H1 (cell line): Measurements from ENCODE around the gene P2RX1.

Experiments used
- BACH1 ChIP-seq: IDR thresholded peaks from 2 replicates; pipeline ENCODE4 v1.6.1; 2012; ENCODE audit warnings: low read length, improper control_type of control experiment
- BRCA1 ChIP-seq: IDR thresholded peaks from 2 replicates; pipeline ENCODE4 v1.6.1; 2012; ENCODE audit warnings: low read depth, low read length, improper control_type of control experiment
- CEBPB ChIP-seq: IDR thresholded peaks from 2 replicates; pipeline ENCODE4 v1.6.1; 2012; ENCODE audit warnings: low read depth, low read length
- CHD7 ChIP-seq: fragments of 300-600 bp; sonication (generic); IDR thresholded peaks from 2 replicates; pipeline ENCODE4 v1.7.1; 2012; ENCODE audit warnings: low read length, moderate library complexity, mild to moderate bottlenecking, inconsistent platforms; ENCODE audit not compliant: insufficient replicate concordance
- CTCF ChIP-seq, 3 experiments: IDR thresholded peaks; 1 replicate in 2 of 3; 2 replicates in 1 of 3; pipeline versions ENCODE4 v1.5.1 to v1.6.1; 2011; ENCODE audit warnings: low read length in 3 of 3, mild to moderate bottlenecking in 3 of 3, inconsistent platforms in 2 of 3, low read depth in 1 of 3, moderate library complexity in 1 of 3; ENCODE audit not compliant: insufficient read depth in 1 of 3; ENCODE audit errors: control extremely low read depth in 1 of 3
- EZH2 ChIP-seq: fragments of 200-600 bp; sonication (generic); IDR thresholded peaks from 2 replicates; pipeline ENCODE4 v1.7.1; 2012; ENCODE audit warnings: low read depth, mild to moderate bottlenecking, moderate library complexity, low read length, inconsistent platforms; ENCODE audit not compliant: severe bottlenecking
- GABPA ChIP-seq: IDR thresholded peaks from 2 replicates; pipeline ENCODE4 v1.6.1; 2011; ENCODE audit warnings: mild to moderate bottlenecking, low read length, moderate library complexity, borderline replicate concordance; ENCODE audit not compliant: insufficient read depth
- JUN ChIP-seq: IDR thresholded peaks from 2 replicates; pipeline ENCODE4 v1.6.1; 2011; ENCODE audit warnings: low read depth, mild to moderate bottlenecking, improper control_type of control experiment, low read length
- POLR2A ChIP-seq, 2 experiments: IDR thresholded peaks; 1 replicate in 1 of 2; 2 replicates in 1 of 2; pipeline ENCODE4 v1.6.1; 2011; ENCODE audit warnings: low read depth in 2 of 2, low read length in 2 of 2, mild to moderate bottlenecking in 2 of 2; ENCODE audit errors: control extremely low read depth in 1 of 2
- RAD21 ChIP-seq, 2 experiments: IDR thresholded peaks in 1 of 2; conservative IDR thresholded peaks in 1 of 2; 2 replicates each; pipeline ENCODE4 v1.6.1; 2011; ENCODE audit warnings: low read depth in 2 of 2, low read length in 2 of 2, improper control_type of control experiment in 1 of 2, inconsistent platforms in 1 of 2, mild to moderate bottlenecking in 1 of 2, moderate library complexity in 1 of 2
- TBP ChIP-seq: IDR thresholded peaks from 2 replicates; pipeline ENCODE4 v1.6.1; 2011; ENCODE audit warnings: low read depth, low read length, improper control_type of control experiment
- ZNF274 ChIP-seq: IDR thresholded peaks from 2 replicates; pipeline ENCODE4 v1.7.0; 2012; ENCODE audit warnings: low read length, borderline replicate concordance; ENCODE audit errors: extremely low read depth

DNA sequence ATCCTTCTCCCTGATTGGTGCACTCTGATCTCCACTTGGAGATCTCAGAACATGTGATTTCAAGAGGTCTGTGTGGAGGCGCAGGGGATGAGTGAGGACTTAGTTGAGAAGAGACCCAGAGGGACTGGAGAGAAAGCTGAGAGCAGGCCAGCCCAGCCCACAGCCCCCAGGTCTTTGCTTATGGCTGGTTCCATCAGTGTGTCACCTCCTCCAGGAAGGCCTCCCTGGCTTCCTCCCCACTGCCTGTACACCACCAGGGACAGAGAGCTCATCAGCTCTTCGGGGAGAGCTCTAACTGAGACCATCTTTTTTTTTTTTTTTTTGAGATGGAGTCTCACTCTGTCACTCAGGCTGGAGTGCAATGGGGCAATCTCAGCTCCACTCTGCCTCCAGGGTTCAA is 3.4 kb downstream of the P2RX1 start:
- TF ChIP-seq CTCF (IDR thresholded peaks at IDR 0.05; ENCODE audit: control extremely low read depth in 1 of 3, insufficient read depth in 1 of 3, low read depth in 1 of 3, low read length in 3 of 3): no peak
- TF ChIP-seq BRCA1: no peak
- no peak for TF ChIP-seq ZNF274
- no peak for TF ChIP-seq JUN
- TF ChIP-seq CHD7: no peak
- no peak for TF ChIP-seq TBP
- no peak for TF ChIP-seq EZH2
- no peak for TF ChIP-seq CEBPB
- no peak for TF ChIP-seq POLR2A (IDR thresholded peaks at IDR 0.05; ENCODE audit: control extremely low read depth in 1 of 2, low read depth in 2 of 2, low read length in 2 of 2)
- TF ChIP-seq RAD21 (IDR thresholded peaks at IDR 0.05 in 1 of 2, conservative IDR thresholded peaks at IDR 0.05 in 1 of 2; ENCODE audit: low read depth in 2 of 2, low read length in 2 of 2): no peak
- TF ChIP-seq GABPA: no peak
- TF ChIP-seq BACH1: no peak
